IMR-90 (cell line): Measurements from ENCODE around the gene XCR1.

Experiments
- CTCF ChIP-seq: conservative IDR thresholded peaks from 2 replicates; pipeline ENCODE4 v1.5.1; 2012; ENCODE audit warnings: mild to moderate bottlenecking, low read depth, low read length, improper control_type of control experiment
- MAFK ChIP-seq: IDR thresholded peaks from 2 replicates; pipeline ENCODE4 v1.6.1; 2012; ENCODE audit warnings: low read depth, low read length, improper control_type of control experiment
- MAZ ChIP-seq: IDR thresholded peaks from 2 replicates; pipeline ENCODE4 v1.6.1; 2012; ENCODE audit warnings: low read depth, mild to moderate bottlenecking, low read length, improper control_type of control experiment, moderate library complexity, borderline replicate concordance
- POLR2A ChIP-seq: IDR thresholded peaks from 2 replicates; pipeline ENCODE4 v1.6.1; 2012; ENCODE audit warnings: mild to moderate bottlenecking, low read depth, low read length
- RAD21 ChIP-seq: IDR thresholded peaks from 2 replicates; pipeline ENCODE4 v1.6.1; 2012; ENCODE audit warnings: low read length, improper control_type of control experiment
- RFX5 ChIP-seq: IDR thresholded peaks from 2 replicates; pipeline ENCODE4 v1.8.0; 2012; ENCODE audit warnings: low read depth, mild to moderate bottlenecking, low read length, moderate library complexity

GRCh38 chr3:45980819-45981218 lies 46.5 kb downstream of the XCR1 start:
- no peak for TF ChIP-seq RFX5
- no peak for TF ChIP-seq POLR2A
- no peak for TF ChIP-seq MAZ
- TF ChIP-seq CTCF, result no peak
- no peak for TF ChIP-seq RAD21
- no peak for TF ChIP-seq MAFK
